Endothelial cell of umbilical vein (primary cell): ENCODE data around the gene DCAF5. TPM values are rescaled to one million over a fixed set of nuclear protein-coding genes. Genes with fewer than 3 reads are reported as not detected.

Experiments
- BruUV-seq: library from RNA; stranded (reverse); fragments of 400-500 nt; replicated peaks from 2 replicates; lab custom pipeline; 2021; lab: Mats Ljungman, UMichigan
- CTCF ChIA-PET: fragments of 300-600, 350-600 bp; sonication (Branson Sonifier 250); formaldehyde crosslinking; loops from one replicate; lab custom pipeline; 2021; ENCODE audit warnings: antibody characterized with exemption, inconsistent platforms; lab: Charles Lee
- POLR2A ChIA-PET: fragments of 300-600, 350-600 bp; sonication (Branson Sonifier 250); formaldehyde crosslinking; loops from one replicate; lab custom pipeline; 2021; ENCODE audit warnings: antibody characterized with exemption, inconsistent platforms; lab: Charles Lee
- DNase-seq: peaks from one replicate; pipeline ENCODE4 v3.0.0-alpha.2; 2011; ENCODE audit warnings: low read depth, low spot score
- FAIRE-seq: peaks from 2 replicates; lab custom pipeline; 2011; peaks lifted over from hg19 to GRCh38; lab: Jason Lieb, UNC
- H2AFZ ChIP-seq: 2 replicates; pipeline ENCODE4 v1.6.0; 2012; ENCODE audit warnings: low read depth, low read length, control low read depth, inconsistent platforms
- H3K27ac ChIP-seq: 2 replicates; pipeline ENCODE4 v1.5.1; 2011; ENCODE audit warnings: low read depth, mild to moderate bottlenecking, control low read depth, low read length, moderate library complexity; ENCODE audit not compliant: insufficient read depth
- H3K27me3 ChIP-seq, 2 experiments: 2 replicates each; pipeline versions ENCODE4 v1.6.0 to v1.6.1; 2011; ENCODE audit warnings: low read length in 2 of 2, mixed read lengths in 1 of 2; ENCODE audit not compliant: control insufficient read depth in 2 of 2, insufficient read depth in 2 of 2
- H3K36me3 ChIP-seq, 2 experiments: 2 replicates in 1 of 2; 3 replicates in 1 of 2; pipeline ENCODE4 v1.5.1; 2011; ENCODE audit warnings: low read length in 2 of 2, mild to moderate bottlenecking in 1 of 2, moderate library complexity in 1 of 2; ENCODE audit not compliant: control insufficient read depth in 2 of 2, insufficient read depth in 2 of 2; ENCODE audit errors: extremely low read depth in 1 of 2
- H3K4me1 ChIP-seq: 3 replicates; pipeline ENCODE4 v1.5.1; 2011; ENCODE audit warnings: mild to moderate bottlenecking, low read length; ENCODE audit not compliant: control insufficient read depth, insufficient read depth; ENCODE audit errors: extremely low read depth
- H3K4me2 ChIP-seq: 2 replicates; pipeline ENCODE4 v1.6.1; 2011; ENCODE audit warnings: low read length, control low read depth, mixed read lengths; ENCODE audit not compliant: insufficient read depth
- H3K4me3 ChIP-seq, 3 experiments: fragments of 200-600 bp in 1 of 3; sonication (generic), shearing (Covaris generic) in 1 of 3; replicated peaks in 1 of 3; 2 replicates each; pipeline ENCODE4 v1.5.1; 2011 to 2016; ENCODE audit warnings: control low read depth in 3 of 3, low read length in 3 of 3, mild to moderate bottlenecking in 2 of 3, inconsistent platforms in 1 of 3, low read depth in 1 of 3, moderate library complexity in 1 of 3; ENCODE audit not compliant: insufficient read depth in 1 of 3
- H3K79me2 ChIP-seq: 2 replicates; pipeline ENCODE4 v1.6.0; 2012; ENCODE audit warnings: low read length, inconsistent platforms; ENCODE audit not compliant: control insufficient read depth, insufficient read depth
- H3K9ac ChIP-seq: replicated peaks from 2 replicates; pipeline ENCODE3; 2011; ENCODE audit warnings: low read length, control low read depth; ENCODE audit not compliant: insufficient read depth; ENCODE audit errors: extremely low read depth
- H3K9me1 ChIP-seq: replicated peaks from 3 replicates; pipeline ENCODE4 v1.6.0; 2011; ENCODE audit warnings: mild to moderate bottlenecking, low read length; ENCODE audit not compliant: control insufficient read depth, insufficient read depth; ENCODE audit errors: extremely low read depth
- H3K9me3 ChIP-seq: replicated peaks from 2 replicates; pipeline ENCODE4 v1.5.1; 2012; ENCODE audit warnings: low read length, inconsistent platforms; ENCODE audit not compliant: control insufficient read depth, insufficient read depth
- H4K20me1 ChIP-seq: replicated peaks from 2 replicates; pipeline ENCODE3; 2011; ENCODE audit warnings: mild to moderate bottlenecking, low read length; ENCODE audit not compliant: control insufficient read depth, insufficient read depth; ENCODE audit errors: extremely low read depth
- CTCF ChIP-seq, 2 donors: IDR thresholded peaks; 1 replicate in 1 of 2; 2 replicates in 1 of 2; pipeline ENCODE4 v1.5.1; 2011; ENCODE audit warnings: low read length in 2 of 2, mild to moderate bottlenecking in 2 of 2, moderate library complexity in 2 of 2, control low read depth in 1 of 2, inconsistent platforms in 1 of 2, low read depth in 1 of 2; ENCODE audit not compliant: insufficient read depth in 1 of 2; ENCODE audit errors: extremely low read depth in 1 of 2
- EZH2 ChIP-seq: IDR thresholded peaks from 2 replicates; pipeline ENCODE4 v1.6.1; 2012; ENCODE audit warnings: borderline replicate concordance, low read depth, mild to moderate bottlenecking, moderate library complexity, low read length, inconsistent platforms; ENCODE audit not compliant: severe bottlenecking
- FOS ChIP-seq: IDR thresholded peaks from 2 replicates; pipeline ENCODE4 v1.6.1; 2011; ENCODE audit warnings: mild to moderate bottlenecking, low read length, moderate library complexity, borderline replicate concordance; ENCODE audit not compliant: insufficient read depth
- GATA2 ChIP-seq: IDR thresholded peaks from 2 replicates; pipeline ENCODE4 v1.7.0; 2011; ENCODE audit warnings: low read depth, mild to moderate bottlenecking, moderate library complexity, mixed read lengths, low read length; ENCODE audit not compliant: insufficient read length, insufficient read depth
- JUN ChIP-seq: IDR thresholded peaks from 2 replicates; pipeline ENCODE4 v1.6.1; 2011; ENCODE audit warnings: borderline replicate concordance, low read depth; ENCODE audit not compliant: insufficient read length, insufficient read depth
- MAX ChIP-seq: IDR thresholded peaks from 2 replicates; pipeline ENCODE4 v1.6.1; 2011; ENCODE audit not compliant: insufficient read depth, insufficient read length
- MYC ChIP-seq: IDR thresholded peaks from one replicate; pipeline ENCODE4 v1.6.1; 2011; ENCODE audit warnings: mild to moderate bottlenecking, low read depth, low read length
- POLR2A ChIP-seq: IDR thresholded peaks from 2 replicates; pipeline ENCODE4 v1.6.1; 2012; ENCODE audit warnings: low read depth, mild to moderate bottlenecking, control low read depth, low read length
- POLR2AphosphoS5 ChIP-seq: IDR thresholded peaks from 2 replicates; pipeline ENCODE4 v1.6.1; 2012; ENCODE audit warnings: low read depth, mild to moderate bottlenecking, control low read depth, low read length, moderate library complexity; ENCODE audit not compliant: insufficient read depth
- dilution Hi-C: fragments of 300-500 bp; cut with MboI; formaldehyde crosslinking; loops from one replicate; pipeline ENCODE4 v1.15.0; 2019; ENCODE audit warnings: low sequenced_read_pairs; ENCODE audit not compliant: extremely low pct_ligation_motif_present
- intact Hi-C: fragments of 100-400 bp; cut with micrococcal nuclease; formaldehyde crosslinking; loops from one replicate; pipeline ENCODE4 v1.10.0; 2022
- polyA plus RNA-seq, 4 experiments: library from polyadenylated mRNA; depleted of rRNA in 3 of 4; stranded (reverse) in 3 of 4; unstranded in 1 of 4; fragments of >200 nt; gene quantifications; 2 replicates each; pipeline versions ENCODE4 v1.2.1 to v1.2.3, GENCODE V29; 2011 to 2012; ENCODE audit warnings: missing spikeins in 1 of 4
- total RNA-seq: library from RNA; stranded (reverse); gene quantifications from 2 replicates; pipeline ENCODE4 v1.2.3, GENCODE V29; 2021

Gene DCAF5
- total and polyA plus RNA-seq, 2 donors (not counting 3 experiments of a cell fraction or from before 2014, with no cell fraction given), result 37.9 to 52.5 TPM

- no peak for FAIRE-seq
- Histone ChIP-seq H2AFZ (no peak overlapping the region), H3K36me3 (no peaks in the 10 kb centered on the region), H4K20me1 (no peaks in the 10 kb centered on the region), H3K79me2 (no peaks in the 10 kb centered on the region), H3K9me3 (no peaks in the 10 kb centered on the region), H3K4me3 (no peak overlapping the region), H3K27me3 (no peaks in the 10 kb centered on the region), H3K4me2 (no peak overlapping the region), H3K4me1 (peaks cover 9% of the 10 kb centered on the region), H3K9ac (no peak overlapping the region), H3K27ac (no peak overlapping the region), H3K9me1 (no peaks in the 10 kb centered on the region)
- intact Hi-C loops (no loop called here), dilution Hi-C loops (no loop called here)
- no peak for DNase-seq
- ChIA-PET CTCF (interaction anchor here (0.9 to 1.2 kb wide), 3 partner anchors 10 to 37 kb away, joined by 3 to 6 read pairs (median 4); no protein-coding TSS in a partner anchor), POLR2A (interaction anchor here (0.9 kb wide), 1 partner anchor 85 kb away, joined by 7 read pairs; no protein-coding TSS in a partner anchor)
- no TSS peak for BruUV-seq
- no peak for TF ChIP-seq MAX
- TF ChIP-seq MYC, result no peak
- no peak for TF ChIP-seq POLR2A
- TF ChIP-seq CTCF (IDR thresholded peaks at IDR 0.05; ENCODE audit: extremely low read depth in 1 of 2, insufficient read depth in 1 of 2, low read depth in 1 of 2, low read length in 2 of 2), result no peak
- TF ChIP-seq GATA2, result no peak
- TF ChIP-seq POLR2AphosphoS5, result no peak
- TF ChIP-seq EZH2, result no peak
- no peak for TF ChIP-seq FOS
- TF ChIP-seq JUN, result no peak
These were observed 88.3 kb downstream of the DCAF5 start for GRCh38 chr14:69064596-69064995.
